NT2/D1 (cell line): ENCODE measurements around the gene ENTHD1.

Source experiments
- SUZ12 ChIP-seq: IDR thresholded peaks from 2 replicates; pipeline ENCODE4 v1.6.1; 2011; ENCODE audit not compliant: insufficient read length, insufficient read depth; ENCODE audit errors: extremely low read depth
- YY1 ChIP-seq: IDR thresholded peaks from 2 replicates; pipeline ENCODE4 v1.6.1; 2011; ENCODE audit not compliant: insufficient read length, insufficient read depth

DNA sequence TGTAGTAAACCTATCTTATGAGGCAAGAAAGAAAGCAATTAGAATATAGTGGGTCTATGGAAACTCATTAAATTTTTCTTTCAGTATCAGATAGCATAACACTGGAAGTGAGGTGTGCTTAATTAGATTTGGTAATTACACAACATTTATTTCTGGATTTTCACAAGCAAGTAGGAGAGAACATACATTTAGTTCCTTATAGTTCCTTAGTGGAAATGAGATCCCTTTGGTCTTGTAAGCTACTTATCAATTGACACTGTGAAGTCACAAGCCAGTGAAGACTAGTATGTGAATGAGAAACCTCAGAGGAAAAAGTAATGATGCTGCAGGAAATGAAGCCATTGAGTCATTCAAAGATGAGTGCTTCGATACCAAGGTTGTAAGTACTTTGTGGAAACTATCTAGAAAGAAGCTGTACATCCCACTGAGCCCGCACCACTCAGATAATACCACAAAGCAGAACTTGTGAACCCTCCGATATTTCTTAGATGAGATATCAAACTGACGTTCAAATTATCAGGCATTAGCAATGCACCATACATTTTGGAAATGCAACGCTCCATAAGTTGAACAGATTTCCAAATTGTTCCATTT, 53.5 kb downstream of the ENTHD1 start:
- no peak for TF ChIP-seq YY1
- no peak for TF ChIP-seq SUZ12
